ENCODE data around the gene ARHGEF40. TPM values are rescaled to one million over a fixed set of nuclear protein-coding genes. Genes with fewer than 3 reads are reported as not detected.

Gene ARHGEF40
- total and polyA plus RNA-seq, 12 donors = 14.2 to 25.2 (median 17.8) TPM

GRCh38 chr14:21043387-21043973 lies 26.6 kb upstream of the ARHGEF40 start:
- Histone ChIP-seq H3K4me1 (peaks cover 13 to 50% (median 40%) of the 10 kb centered on the region in 9 donors), H3K4me3 (no peak overlapping the region)
- intact Hi-C loops (cut with DNase I) = loop anchor here in 4 of 10 donors (5.0 to 10.0 kb wide), 5 partner anchors 36 to 346 kb away; no protein-coding TSS in a partner anchor

DNA sequence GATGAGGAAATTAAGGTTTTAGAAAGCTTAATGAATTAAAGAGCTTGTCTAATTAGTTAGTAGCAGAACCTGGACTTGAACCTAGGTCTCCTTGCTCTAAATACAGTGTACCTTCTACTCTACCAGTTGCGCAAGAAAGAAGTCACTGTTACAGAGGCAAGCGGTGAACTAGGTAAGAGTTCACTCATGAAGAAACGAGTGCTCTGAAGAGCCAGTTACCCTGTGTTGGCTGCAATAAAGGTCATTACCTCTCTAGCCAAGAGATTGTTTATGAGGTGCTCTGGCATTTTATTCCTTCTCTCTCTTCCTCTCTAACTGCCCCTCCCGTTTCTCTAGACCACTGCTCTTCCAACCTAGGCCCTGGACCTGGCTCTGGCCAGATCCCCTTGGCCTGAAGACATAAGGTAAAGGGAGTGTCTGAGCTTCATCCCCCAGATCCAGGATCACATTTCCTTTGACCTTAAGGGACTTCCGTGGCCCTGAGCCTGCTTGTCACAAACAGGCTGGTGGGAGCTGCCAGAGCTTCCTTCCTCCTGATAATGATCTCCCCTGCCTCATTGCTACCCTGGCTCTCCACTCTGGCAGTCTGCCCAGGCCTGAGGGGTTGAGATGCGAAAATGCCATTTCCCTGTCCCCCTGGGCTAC lies 26.0 kb upstream of the ARHGEF40 start:
- no peaks in the 10 kb centered on the region for H3K9me3 ChIP-seq
- H3K4me1 ChIP-seq = peaks cover 13 to 50% (median 38%) of the 10 kb centered on the region in 9 donors
- H3K4me3 ChIP-seq = no peak overlapping the region
- H3K36me3 ChIP-seq = no peaks in the 10 kb centered on the region
- DNase-seq (peak in 1 of 2 donors; percentile 58), ATAC-seq (peak in 6 of 8 donors; percentile 8 to 57 (median 38))
- peak overlapping the region in 7 of 10 donors; percentile 6 to 67 (median 30) for H3K27ac ChIP-seq
- 24 to 35% methylated on average over 6 of the region's 6 CpGs for WGBS, 2 donors
- TF ChIP-seq, protein P1, sequence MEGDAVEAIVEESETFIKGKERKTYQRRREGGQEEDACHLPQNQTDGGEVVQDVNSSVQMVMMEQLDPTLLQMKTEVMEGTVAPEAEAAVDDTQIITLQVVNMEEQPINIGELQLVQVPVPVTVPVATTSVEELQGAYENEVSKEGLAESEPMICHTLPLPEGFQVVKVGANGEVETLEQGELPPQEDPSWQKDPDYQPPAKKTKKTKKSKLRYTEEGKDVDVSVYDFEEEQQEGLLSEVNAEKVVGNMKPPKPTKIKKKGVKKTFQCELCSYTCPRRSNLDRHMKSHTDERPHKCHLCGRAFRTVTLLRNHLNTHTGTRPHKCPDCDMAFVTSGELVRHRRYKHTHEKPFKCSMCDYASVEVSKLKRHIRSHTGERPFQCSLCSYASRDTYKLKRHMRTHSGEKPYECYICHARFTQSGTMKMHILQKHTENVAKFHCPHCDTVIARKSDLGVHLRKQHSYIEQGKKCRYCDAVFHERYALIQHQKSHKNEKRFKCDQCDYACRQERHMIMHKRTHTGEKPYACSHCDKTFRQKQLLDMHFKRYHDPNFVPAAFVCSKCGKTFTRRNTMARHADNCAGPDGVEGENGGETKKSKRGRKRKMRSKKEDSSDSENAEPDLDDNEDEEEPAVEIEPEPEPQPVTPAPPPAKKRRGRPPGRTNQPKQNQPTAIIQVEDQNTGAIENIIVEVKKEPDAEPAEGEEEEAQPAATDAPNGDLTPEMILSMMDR (IDR thresholded peaks at IDR 0.05) = no peak
- intact Hi-C loops (cut with DNase I) = loop anchor here in 4 of 10 donors (5.0 to 10.0 kb wide), 5 partner anchors 37 to 347 kb away; no protein-coding TSS in a partner anchor
- H3K27me3 ChIP-seq = peaks cover 0 to 7% (median 0%) of the 10 kb centered on the region in 7 donors

More at GRCh38 chr14:21043387-21043973, 26.6 kb upstream of the ARHGEF40 start:
- Histone ChIP-seq H3K9me3 (no peaks in the 10 kb centered on the region), H3K36me3 (no peaks in the 10 kb centered on the region), H3K27me3 (peaks cover 0 to 7% (median 0%) of the 10 kb centered on the region in 7 donors), H3K27ac (peak overlapping the region in 8 of 10 donors; percentile 6 to 67 (median 30))
- DNase-seq (no peak), ATAC-seq (peak in 2 of 8 donors; percentile 5 to 39)
- 27 to 29% methylated on average over 2 of the region's 2 CpGs for WGBS, 2 donors
- TF ChIP-seq, protein P1 (IDR thresholded peaks at IDR 0.05) = no peak

- DNase-seq = no peak
- ATAC-seq = no peak
- Histone ChIP-seq H3K27ac (peak overlapping the region in 1 of 10 donors; percentile 3), H3K9me3 (no peaks in the 10 kb centered on the region), H3K4me1 (peaks cover 6 to 35% (median 25%) of the 10 kb centered on the region in 9 donors), H3K36me3 (no peaks in the 10 kb centered on the region), H3K27me3 (peaks cover 0 to 7% (median 0%) of the 10 kb centered on the region in 7 donors), H3K4me3 (no peak overlapping the region)
- TF ChIP-seq, protein P1 (IDR thresholded peaks at IDR 0.05) = no peak
- WGBS, 2 donors = 51 to 60% methylated on average over 2 of the region's 2 CpGs
- intact Hi-C loops (cut with DNase I) = loop anchor here in 1 of 10 donors (10.0 kb wide), 1 partner anchor 193 kb away; no protein-coding TSS in a partner anchor
These were observed 22.7 kb upstream of the ARHGEF40 start for GRCh38 chr14:21047378-21047781.

DNA sequence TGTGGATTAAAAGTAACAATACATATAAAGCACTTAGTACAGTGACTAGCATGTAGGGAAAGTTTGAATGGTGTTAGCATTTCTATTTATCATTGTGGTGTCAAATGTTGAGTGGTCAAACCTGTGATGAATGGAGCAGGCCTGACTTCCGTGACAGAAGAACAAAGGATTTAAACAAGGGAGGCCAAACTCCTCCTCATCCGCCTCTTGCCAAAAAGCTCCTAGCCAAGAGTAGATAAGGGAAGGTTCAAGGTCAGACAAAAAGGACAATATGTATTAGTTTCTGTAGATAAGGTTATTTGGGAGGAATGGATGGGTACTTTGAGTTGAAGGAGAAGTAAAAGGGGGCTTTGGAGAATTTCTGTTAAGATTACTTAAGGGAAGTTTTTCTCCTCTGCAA lies 21.5 kb upstream of the ARHGEF40 start:
- H3K27ac ChIP-seq = no peak overlapping the region
- intact Hi-C loops (cut with DNase I) = loop anchor here in 1 of 10 donors (10.0 kb wide), 1 partner anchor 194 kb away; no protein-coding TSS in a partner anchor
- peaks cover 0 to 22% (median 16%) of the 10 kb centered on the region in 9 donors for H3K4me1 ChIP-seq
- TF ChIP-seq, protein P1 (IDR thresholded peaks at IDR 0.05) = no peak
- ATAC-seq = peak in 3 of 8 donors; percentile 16 to 31 (median 24)
- no peak overlapping the region for H3K4me3 ChIP-seq
- no peaks in the 10 kb centered on the region for H3K9me3 ChIP-seq
- peaks cover 0 to 7% (median 0%) of the 10 kb centered on the region in 7 donors for H3K27me3 ChIP-seq
- no peaks in the 10 kb centered on the region for H3K36me3 ChIP-seq
- DNase-seq = no peak
- 31 to 33% methylated on average over 2 of the region's 2 CpGs for WGBS, 2 donors
